ENCODE data around the gene MAST4. TPM values are rescaled to one million over a fixed set of nuclear protein-coding genes. Genes with fewer than 3 reads are reported as not detected.

Gene MAST4
- total RNA-seq, 1 experiment from 2014 or later: 1.5 TPM

- no peak for DNase-seq (ENCODE audit: extremely low read depth, low read depth)
These were observed 598.0 kb downstream of the MAST4 start for GRCh38 chr5:67194166-67194565.

GRCh38 chr5:67195406-67196275 lies 599.4 kb downstream of the MAST4 start:
- DNase-seq (ENCODE audit: extremely low read depth, low read depth): no peak

- no peak for DNase-seq (ENCODE audit: extremely low read depth, low read depth)
These were observed 600.4 kb downstream of the MAST4 start, which contains the start of gene CD180 for GRCh38 chr5:67196537-67197059. TSS of gene CD180 (minus strand) at chr5:67196799. CDS start at chr5:67196641, 158 bp downstream.

DNA sequence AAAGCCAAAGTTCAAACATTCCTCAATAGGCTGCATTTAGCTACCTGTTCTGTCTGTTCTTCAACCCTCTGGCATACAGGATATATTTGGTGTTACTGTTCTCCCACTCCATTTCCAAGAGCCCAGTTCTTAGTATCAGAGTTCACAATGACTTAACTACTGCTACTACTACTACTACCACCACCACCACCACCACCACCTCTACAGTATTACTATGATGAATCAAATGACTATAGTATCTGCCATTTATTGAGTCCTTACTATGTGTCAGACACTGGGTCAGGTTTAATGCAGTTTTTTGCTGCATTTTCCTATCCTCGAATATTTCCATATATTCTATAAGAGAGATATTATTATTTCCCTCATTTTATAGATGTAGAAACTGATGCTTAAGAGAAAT lies 601.3 kb downstream of the MAST4 start:
- DNase-seq (ENCODE audit: extremely low read depth, low read depth): no peak

DNA sequence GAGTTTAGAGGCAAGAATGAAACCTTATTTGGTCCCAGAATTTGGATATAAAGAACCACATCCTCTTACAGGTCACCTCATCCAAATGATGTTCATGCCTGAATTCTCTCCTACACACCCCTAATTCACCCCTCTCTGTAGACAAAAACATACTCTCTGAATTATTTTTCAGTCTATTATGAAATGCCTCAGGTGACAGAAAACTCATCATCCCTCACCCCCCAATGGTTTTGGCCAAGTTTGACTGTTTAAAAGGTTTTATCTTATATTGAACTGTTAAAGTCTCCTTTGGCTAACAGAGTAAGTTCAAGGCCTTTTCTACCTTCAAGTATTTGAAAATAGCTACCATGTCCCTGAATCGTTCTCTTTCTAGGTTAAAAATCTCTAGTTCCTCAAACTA lies 602.7 kb downstream of the MAST4 start:
- no peak for DNase-seq (ENCODE audit: extremely low read depth, low read depth)

DNA sequence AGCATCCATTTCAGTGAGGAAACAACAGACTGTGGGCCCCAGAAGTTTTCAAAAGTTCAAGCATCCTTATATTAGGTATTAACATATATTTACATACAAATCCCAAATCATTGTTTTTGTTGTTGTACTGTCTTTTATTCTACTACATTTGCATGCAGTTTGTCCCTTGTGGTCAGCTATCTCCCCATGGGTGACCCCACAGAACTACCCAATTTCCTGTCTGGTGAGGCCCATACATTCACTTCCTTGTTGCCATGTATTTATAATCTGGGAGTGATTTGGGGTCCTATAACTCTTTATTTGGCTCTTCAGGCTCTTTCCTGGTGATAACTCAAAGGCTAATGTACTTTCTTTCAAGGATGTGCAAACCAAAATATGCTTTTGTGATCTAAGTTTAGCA lies 603.7 kb downstream of the MAST4 start:
- DNase-seq (ENCODE audit: extremely low read depth, low read depth): no peak

DNA sequence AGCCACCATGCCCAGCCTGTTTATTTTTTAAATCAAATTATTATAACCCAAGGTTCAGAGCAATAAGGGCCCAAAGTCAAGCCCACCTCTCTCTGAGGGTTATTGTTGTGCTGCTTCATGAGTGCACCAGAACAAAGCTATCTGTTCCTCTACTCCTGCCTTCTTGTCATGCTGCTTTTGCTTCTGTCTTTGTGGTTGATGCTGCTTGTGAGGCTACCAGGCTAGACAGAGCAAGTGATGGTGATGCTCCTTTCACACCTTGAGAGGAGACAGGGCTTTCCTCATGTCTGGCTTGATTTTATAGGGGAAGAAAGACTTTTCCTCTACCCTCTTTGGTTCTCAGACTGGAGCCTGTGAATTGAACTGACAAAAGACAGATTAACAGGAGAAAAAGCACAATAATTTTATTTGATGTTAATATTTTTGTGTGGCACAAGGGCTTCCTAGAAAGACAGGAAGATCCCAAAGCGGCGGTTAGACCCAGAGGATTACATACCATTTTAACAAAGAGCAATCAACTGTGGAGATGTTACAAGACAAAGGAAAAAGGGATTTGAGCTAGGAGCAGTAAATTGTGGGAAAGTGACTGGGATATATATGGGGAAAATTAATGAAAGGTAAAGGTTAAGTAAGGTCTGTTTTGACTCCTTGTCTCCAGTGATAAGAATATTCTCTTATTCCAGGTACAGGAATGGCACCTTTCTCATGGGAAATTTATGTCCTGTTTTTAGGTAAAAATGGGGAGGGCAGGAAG lies 604.8 kb downstream of the MAST4 start:
- no peak for DNase-seq (ENCODE audit: extremely low read depth, low read depth)

DNA sequence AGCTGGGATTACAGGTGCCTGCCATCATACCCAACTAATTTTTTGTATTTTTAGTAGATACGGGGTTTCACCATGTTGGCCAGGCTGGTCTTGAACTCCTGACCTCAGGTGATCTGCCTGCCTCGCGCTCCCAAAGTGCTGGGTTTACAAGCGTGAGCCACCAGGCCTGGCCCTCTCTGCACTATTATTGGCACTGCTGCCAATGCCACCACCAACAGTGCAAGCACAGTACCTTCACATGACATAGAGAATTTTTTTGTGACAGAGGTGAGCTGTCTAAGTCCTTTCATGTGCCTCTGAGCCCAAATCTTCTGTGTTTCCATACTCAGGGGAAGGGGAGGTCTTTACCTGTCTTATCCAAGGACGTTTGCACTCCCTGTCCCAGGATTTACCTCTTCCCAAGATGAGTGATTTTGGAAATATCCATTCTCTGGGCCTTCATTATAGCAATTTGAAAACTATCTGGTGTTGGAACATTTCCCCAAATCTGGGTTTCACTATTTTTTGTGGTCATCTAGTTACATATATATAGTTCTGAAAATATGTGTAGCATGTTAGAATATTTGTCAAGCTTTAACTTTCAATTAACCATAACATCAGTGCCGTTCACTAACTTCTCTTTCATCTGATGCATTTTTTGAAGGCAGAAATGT lies 605.8 kb downstream of the MAST4 start:
- DNase-seq (ENCODE audit: extremely low read depth, low read depth): no peak

DNA sequence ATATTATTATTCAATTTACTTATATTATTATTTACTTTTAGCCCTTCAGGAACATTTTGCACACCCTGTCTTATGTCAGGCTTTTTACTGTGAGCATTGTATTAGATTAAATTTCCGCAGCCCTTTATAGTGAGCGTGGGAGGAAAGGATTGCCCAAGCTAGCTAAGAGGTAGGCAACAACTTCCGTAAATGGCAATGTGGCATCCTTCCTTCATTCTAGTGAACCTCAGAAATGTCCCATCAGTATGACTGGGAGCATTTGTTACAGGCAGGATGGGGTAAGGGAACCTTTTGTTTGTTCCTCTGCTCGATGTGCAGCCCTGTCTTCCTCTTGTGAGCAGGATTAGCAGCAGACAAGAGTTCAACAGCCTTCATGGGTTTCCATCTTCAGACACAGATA lies 606.6 kb downstream of the MAST4 start:
- DNase-seq (ENCODE audit: extremely low read depth, low read depth): no peak

GRCh38 chr5:67203701-67204074 lies 607.5 kb downstream of the MAST4 start:
- no peak for DNase-seq (ENCODE audit: extremely low read depth, low read depth)

DNA sequence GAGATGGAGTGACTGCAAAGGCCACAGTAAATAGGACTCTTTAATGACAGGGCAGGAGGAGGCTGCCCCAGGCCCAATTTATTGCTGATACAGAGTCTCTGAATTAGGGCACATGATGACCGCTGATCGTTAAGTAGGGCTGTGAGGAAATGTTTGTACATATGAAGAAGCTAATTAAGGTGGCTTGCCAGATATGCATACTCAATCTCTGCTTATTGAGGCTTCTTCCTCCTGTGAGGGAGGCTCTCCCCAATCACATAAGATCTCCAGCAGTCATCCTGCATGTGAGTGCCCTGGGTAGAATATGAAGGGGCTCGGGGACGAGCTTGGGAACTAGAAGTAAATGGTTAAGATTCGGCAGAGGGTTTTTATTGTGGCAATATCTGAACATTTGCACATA lies 608.6 kb downstream of the MAST4 start:
- DNase-seq (ENCODE audit: extremely low read depth, low read depth): no peak

DNA sequence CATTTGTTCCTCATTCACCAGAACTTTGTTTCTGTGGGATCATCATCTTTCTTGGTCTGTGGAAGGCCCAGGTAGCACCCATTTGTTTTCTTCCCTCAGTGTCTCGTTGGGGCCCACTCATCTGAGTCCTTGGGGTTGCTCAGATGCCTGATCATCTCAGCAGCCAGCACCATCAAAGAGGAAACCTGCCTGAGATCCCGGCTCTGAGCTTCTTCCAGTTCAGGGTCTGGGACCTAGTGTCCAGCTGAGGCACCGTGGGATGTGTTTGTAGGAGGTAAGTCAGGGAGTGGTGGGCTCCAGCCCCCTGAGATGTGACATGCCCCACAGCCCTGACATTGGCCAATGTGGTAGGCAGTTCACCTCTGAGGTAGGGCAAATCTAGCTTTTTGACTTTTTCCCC lies 609.8 kb downstream of the MAST4 start:
- no peak for DNase-seq (ENCODE audit: extremely low read depth, low read depth)

DNA sequence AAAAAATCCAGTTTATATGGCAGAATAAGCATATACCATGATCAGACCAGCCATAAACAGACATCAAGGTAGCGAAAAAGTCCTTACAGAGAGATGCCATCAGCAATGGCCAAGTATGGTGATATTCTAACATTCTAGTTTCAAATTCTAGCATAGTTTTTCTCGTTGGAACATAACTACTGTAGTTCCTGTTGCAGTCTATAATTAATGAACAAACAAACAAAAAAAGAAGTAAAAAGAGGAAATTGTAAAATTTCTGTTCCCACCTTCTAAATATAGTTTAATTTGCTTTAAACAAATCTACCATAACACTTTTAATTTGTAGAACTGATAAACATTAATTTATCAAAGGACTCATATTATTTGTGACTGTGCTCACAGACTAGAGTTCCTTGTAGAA lies 610.3 kb downstream of the MAST4 start:
- DNase-seq (ENCODE audit: extremely low read depth, low read depth): no peak

- no peak for DNase-seq (ENCODE audit: extremely low read depth, low read depth)
These were observed 610.7 kb downstream of the MAST4 start for GRCh38 chr5:67206929-67207328.

DNA sequence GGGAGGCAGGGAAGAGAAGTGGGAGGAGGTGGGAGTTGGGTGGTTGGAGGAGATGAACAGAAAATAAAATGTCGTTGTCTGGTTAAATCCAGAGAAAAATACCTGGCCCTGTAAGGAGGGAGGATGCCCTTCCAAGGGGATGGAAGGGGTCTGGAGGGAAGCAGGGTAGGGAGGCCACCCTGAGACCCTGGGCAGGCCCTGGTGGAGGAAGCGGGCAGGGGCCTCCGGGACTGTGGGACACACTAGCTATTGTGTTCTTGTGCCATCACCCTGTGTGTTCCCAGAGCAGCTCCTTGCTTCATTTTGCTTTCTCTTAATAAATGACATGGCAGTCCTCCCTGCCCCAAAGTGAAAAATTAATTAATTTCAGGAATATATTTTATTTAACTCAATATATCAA lies 612.2 kb downstream of the MAST4 start:
- no peak for DNase-seq (ENCODE audit: extremely low read depth, low read depth)

GRCh38 chr5:67209141-67209771 lies 613.1 kb downstream of the MAST4 start:
- DNase-seq (ENCODE audit: extremely low read depth, low read depth): peak; percentile 58

DNA sequence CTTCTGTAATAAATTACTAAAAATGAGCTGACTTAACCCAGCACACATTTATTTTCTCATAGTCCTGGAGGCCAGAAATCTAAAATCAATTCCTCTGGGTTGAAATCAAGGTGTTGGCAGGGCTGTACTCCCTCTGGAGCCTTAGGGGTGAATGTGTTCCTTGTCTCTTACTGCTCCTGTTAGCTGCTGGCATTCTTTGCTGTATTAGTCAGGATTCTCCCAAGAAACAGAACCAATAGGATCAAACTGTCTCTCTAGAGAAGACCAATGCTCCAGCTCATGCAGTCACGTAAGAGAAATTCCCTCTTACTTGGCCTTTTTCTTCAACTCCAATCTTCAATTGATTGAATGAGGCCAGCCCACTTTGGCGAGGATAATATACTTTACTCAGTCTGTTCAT lies 615.7 kb downstream of the MAST4 start:
- DNase-seq (ENCODE audit: extremely low read depth, low read depth): no peak

- DNase-seq (ENCODE audit: extremely low read depth, low read depth): no peak
These were observed 617.8 kb downstream of the MAST4 start for GRCh38 chr5:67214036-67214435.

DNA sequence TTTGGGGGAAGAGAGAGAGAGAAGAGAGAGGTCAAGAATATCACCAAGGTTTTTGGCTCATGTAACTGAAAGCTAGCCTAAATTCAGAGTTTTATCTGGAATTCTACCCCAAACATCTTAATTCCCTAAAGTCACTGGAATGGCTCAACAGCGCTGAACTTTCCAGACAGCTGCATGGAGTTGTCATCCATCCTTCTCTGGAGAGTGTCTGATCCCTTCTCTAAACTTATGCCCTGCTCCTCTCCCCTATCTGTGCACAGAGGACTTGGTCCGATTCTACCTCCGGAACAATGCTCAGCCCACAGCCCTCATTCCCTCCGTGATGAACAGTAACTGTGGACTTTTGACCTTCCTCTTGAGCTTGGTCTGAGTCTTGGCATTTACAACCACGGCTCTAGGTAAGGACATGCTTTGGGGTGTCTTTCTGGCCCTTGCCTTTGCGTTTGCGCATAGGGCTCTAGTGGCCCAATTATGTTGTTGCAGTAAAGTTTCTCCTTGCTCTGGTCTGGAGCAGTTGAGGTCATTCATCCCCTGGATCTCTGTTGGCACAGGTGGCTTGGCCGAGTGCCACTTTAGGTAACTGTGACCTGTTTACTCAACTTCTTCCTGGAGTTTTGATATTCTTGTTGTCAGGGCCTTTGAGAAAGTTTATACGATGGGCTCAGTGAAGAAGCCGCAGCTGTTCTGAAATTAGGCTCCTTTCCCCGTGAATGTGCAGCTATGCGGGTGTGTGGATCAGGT lies 618.7 kb downstream of the MAST4 start:
- DNase-seq (ENCODE audit: extremely low read depth, low read depth): no peak
